ENCODE data around the gene PAK1IP1.

Gene PAK1IP1

GRCh38 chr6:10694302-10695085 lies at the start of gene PAK1IP1, which contains the start of gene C6orf52 (continued):
- TF ChIP-seq ELK4 (IDR thresholded peaks at IDR 0.05; ENCODE audit: borderline replicate concordance, low read depth, low read length): 0 out of 2 replicates have a peak, but pooled peaks have one; percentile 52
- TF ChIP-seq REST (tag by site-specific recombination; IDR thresholded peaks at IDR 0.05): peak; percentile 62; the same call in 1 of the 2 replicates
- peak; percentile 6; the same call in 1 of the 2 replicates for TF ChIP-seq ZSCAN30 (tag by site-specific recombination; IDR thresholded peaks at IDR 0.05)
- TF ChIP-seq ZNF426 (tag by site-specific recombination; IDR thresholded peaks at IDR 0.05): no peak
- TF ChIP-seq EGR2 (tag by site-specific recombination; IDR thresholded peaks at IDR 0.05; ENCODE audit: low read depth): peak; percentile 15; the same call in 1 of the 2 replicates
- no peak for TF ChIP-seq ZNF138 (tag by site-specific recombination; IDR thresholded peaks at IDR 0.05; ENCODE audit: borderline replicate concordance)
- TF ChIP-seq ZNF146 (tag by site-specific recombination; IDR thresholded peaks at IDR 0.05): no peak
- no peak for TF ChIP-seq ZNF350 (tag by site-specific recombination; IDR thresholded peaks at IDR 0.05)
- TF ChIP-seq ZNF184 (tag by site-specific recombination; IDR thresholded peaks at IDR 0.05): no peak
- peak; percentile 93 for TF ChIP-seq ZNF518A (tag by site-specific recombination; conservative IDR thresholded peaks at IDR 0.05; ENCODE audit: low read depth)
- TF ChIP-seq ZNF202 (tag by site-specific recombination; IDR thresholded peaks at IDR 0.05; ENCODE audit: borderline replicate concordance): no peak
- peak; percentile 64; the same call in 1 of the 2 replicates for TF ChIP-seq TRIM28 (IDR thresholded peaks at IDR 0.05; ENCODE audit: borderline replicate concordance, low read length)
- no peak for TF ChIP-seq ZBTB6 (tag by site-specific recombination; IDR thresholded peaks at IDR 0.05)
- TF ChIP-seq YY1 (tag by site-specific recombination; IDR thresholded peaks at IDR 0.05): peak; percentile 57; the same call in 1 of the 2 replicates
- peak; percentile 47; the same call in 1 of the 2 replicates for TF ChIP-seq ZNF777 (tag by site-specific recombination; IDR thresholded peaks at IDR 0.05; ENCODE audit: borderline replicate concordance)
- no peak for TF ChIP-seq ZNF585B (tag by site-specific recombination; IDR thresholded peaks at IDR 0.05)
- no peak for TF ChIP-seq ZNF423 (tag by site-specific recombination; IDR thresholded peaks at IDR 0.05)
- TF ChIP-seq ZNF514 (tag by site-specific recombination; IDR thresholded peaks at IDR 0.05): no peak
- no peak for TF ChIP-seq ZFHX2 (tag by site-specific recombination; conservative IDR thresholded peaks at IDR 0.05)
- TF ChIP-seq ZNF626 (tag by site-specific recombination; IDR thresholded peaks at IDR 0.05): no peak
- no peak for TF ChIP-seq ZNF133 (tag by site-specific recombination; IDR thresholded peaks at IDR 0.05)
- TF ChIP-seq ZNF26 (tag by site-specific recombination; IDR thresholded peaks at IDR 0.05): no peak
- TF ChIP-seq IKZF3 (tag by site-specific recombination; IDR thresholded peaks at IDR 0.05): no peak
- no peak for TF ChIP-seq ZNF169 (tag by site-specific recombination; IDR thresholded peaks at IDR 0.05)
- no peak for TF ChIP-seq ZNF701 (tag by site-specific recombination; IDR thresholded peaks at IDR 0.05)

All from HEK293 (cell line).